NOMO-1 treated with DMSO at 0.1 percent for 48 hours (cell line): ENCODE results near the gene SCUBE2.

Source experiments
- DNase-seq: peaks from one replicate; lab custom pipeline; 2025; ENCODE audit not compliant: unreplicated experiment; lab: John Stamatoyannopoulos, UW

SCUBE2 gene

DNA sequence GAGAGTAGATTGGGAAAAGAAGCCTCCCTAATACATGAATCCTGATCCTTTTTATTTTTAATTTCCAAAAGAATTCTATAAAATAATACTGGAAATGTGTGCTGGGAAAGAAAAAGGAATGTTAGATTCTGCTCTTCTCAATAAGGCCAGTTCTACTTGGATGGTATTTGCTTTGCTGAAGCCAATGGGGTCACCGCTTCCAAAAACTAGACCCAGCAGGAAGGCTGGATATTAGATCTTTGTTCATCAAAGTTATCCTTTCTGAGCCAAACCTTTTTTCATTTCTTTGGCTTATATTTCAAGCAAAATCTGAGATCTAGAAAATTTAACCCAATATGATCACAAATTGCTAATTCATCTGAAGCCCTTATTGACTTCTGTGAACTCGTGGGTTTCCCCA, 41.4 kb downstream of the SCUBE2 start:
- no peak for DNase-seq

DNA sequence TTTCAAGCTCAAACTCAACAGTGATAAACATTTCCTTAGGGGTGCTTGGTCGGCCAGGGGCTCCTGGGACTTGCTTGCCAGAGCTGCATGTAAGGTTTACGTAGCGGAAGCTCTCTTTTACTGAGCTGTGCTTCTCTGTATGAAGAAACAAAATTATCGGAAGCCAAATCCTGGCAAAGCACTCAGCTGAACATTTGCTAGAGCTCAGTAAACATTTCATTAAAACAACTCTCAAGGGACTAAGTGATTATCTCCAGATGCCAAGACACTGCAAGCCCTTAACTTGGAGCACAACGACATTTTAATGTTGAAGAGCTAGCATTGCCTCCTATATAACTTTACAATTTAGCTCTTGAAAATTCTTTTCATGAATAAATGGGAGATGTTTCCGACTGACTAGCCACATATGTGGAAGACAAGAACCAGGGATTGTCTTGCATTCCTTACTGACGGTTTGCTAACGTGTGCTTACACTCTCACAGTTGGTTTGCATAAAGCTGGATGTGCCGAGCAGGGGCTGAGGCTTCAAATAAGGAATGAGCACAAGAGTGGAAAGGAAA, 43.4 kb downstream of the SCUBE2 start:
- DNase-seq, result no peak

DNA sequence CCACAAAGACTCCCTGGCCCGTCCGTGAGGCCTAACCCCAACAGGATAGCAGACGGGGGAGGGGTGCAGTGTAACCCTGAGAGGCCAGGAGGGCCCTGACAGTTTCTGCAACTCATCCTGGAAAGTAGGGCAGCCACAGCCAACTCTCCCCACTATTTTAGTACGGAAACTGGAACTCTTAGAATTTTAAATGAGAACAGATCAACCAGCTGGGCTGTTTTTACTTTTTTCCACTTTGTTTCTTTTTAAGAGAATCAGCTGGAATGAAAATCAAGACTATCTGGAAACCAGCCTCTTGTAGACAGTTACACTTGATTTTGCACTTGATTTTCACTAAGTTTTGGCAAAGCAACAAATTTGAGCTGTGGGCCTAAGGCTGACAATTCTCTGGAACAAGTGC, 44.9 kb downstream of the SCUBE2 start:
- DNase-seq, result no peak

GRCh38 chr11:9042488-9042887, 48.9 kb downstream of the SCUBE2 start:
- DNase-seq, result no peak

DNA sequence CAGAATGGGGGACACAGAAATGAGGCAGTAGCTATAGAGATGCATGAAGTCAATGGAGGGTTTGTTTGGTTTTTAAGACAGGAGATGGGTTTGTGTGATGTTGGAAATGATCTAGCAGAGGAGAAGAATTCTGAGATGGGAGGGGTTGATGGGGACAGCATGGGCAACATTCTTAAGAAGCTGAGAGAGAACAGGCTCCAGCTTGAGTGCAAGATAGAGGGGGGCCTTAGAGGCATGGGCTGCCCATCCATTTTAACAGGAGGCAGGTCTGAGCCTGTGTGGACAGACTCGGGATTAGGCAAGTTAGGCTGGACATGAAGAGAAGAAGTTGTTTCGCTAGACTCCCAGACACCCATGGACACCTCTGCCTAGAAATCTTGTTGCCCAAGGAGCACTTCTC, 49.7 kb downstream of the SCUBE2 start:
- no peak for DNase-seq

GRCh38 chr11:9040410-9040809, 51.0 kb downstream of the SCUBE2 start:
- no peak for DNase-seq

DNA sequence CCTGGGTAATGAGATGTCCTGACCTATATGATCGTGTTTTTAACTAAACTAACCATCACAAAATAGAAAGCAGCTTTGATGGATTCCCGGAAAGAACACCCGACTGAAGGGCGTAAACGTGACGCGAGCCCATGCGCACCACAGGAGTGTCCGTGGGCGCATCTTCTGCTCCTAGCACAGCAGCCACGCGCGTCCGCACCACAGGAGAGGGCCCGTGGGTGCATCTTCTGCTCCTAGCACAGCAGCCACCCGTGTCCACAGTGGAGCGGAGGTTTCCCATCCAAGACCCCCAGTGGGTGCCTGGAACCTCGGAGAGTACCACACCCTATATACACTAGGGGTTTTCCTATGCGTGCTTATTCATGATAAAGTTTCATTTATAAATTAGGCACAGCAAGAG, 51.5 kb downstream of the SCUBE2 start:
- no peak for DNase-seq

DNA sequence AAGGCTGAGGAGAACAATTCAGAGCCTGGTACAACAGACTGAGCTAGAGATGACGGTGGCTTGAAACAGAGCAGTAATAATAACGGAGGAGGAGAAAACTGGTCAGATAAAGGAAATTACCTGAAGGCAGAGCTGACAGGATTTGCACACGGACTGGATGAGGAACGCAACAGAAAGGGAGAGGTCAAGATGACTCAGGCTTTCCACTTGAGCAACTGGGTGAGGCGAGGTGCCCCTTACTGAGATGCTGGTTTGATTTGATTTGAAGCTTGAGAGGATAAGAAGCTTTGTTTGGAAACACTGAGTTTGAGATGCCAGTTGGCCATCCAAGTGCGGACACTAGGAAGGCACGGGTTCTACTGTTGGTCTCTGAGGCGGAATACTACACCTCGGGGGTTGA, 52.2 kb downstream of the SCUBE2 start:
- peak; percentile 51 for DNase-seq

- peak; percentile 70 for DNase-seq
These were observed 52.9 kb downstream of the SCUBE2 start for GRCh38 chr11:9038541-9038940.

DNA sequence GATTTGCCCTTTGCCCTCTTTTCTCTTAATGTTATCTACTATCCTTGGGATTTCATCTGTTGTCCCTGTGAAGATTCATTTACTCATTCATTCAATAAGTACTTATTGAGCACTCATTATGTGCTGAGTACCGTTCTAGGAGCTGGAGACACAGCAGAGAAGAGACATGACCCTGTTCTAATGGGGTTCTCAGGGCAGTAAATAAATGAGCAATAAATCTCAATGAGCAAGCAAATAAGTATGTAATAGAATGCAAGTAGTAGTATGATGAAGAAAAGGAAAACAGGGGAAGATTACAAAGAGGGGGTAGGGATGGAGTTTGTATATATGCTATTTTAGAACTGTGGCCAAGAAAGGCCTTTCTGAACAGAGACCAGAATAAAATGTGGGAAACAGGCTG, 53.4 kb downstream of the SCUBE2 start:
- DNase-seq, result no peak

GRCh38 chr11:9037046-9037780, 54.2 kb downstream of the SCUBE2 start:
- DNase-seq, result no peak

DNA sequence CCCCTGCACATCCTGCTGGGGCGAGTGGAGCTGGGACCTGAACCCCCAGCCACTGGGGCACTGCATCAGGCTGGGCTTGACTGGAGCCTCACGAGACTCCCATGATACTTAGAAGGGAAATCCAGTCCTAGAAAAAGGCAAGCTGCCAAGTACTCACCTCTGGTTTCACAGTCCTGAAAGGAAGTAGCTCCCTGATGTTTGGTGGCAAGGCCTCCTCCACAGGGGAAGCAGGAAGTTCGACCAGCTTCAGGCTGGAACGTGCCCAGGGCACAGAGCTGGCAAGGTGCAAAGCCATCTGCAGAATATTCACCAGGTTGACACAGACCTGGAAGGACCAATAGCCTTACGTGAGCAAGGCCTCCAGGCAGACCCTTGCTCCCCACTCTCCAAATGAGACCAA, 60.8 kb downstream of the SCUBE2 start:
- no peak for DNase-seq

- no peak for DNase-seq
These were observed 62.0 kb downstream of the SCUBE2 start for GRCh38 chr11:9029422-9029821.

DNA sequence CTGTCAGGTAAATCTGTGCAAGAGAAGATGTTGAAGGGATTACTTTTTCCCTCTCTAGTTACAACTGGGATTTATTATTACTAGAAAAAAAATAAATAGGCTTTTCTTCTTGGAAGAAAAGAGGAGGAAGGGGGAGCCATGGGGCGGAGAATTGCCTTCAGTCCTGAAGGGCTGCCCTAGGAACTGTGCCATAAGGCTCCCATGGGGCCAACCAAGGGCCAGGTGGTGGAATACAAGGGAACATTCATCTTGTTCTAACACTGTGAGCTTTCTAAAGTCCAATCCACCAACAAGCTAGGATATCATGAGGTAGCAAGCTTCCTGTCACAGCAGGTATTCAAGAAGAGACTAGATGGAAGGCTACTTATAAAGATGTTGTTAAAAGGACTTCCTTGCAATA, 62.8 kb downstream of the SCUBE2 start:
- DNase-seq, result no peak

DNA sequence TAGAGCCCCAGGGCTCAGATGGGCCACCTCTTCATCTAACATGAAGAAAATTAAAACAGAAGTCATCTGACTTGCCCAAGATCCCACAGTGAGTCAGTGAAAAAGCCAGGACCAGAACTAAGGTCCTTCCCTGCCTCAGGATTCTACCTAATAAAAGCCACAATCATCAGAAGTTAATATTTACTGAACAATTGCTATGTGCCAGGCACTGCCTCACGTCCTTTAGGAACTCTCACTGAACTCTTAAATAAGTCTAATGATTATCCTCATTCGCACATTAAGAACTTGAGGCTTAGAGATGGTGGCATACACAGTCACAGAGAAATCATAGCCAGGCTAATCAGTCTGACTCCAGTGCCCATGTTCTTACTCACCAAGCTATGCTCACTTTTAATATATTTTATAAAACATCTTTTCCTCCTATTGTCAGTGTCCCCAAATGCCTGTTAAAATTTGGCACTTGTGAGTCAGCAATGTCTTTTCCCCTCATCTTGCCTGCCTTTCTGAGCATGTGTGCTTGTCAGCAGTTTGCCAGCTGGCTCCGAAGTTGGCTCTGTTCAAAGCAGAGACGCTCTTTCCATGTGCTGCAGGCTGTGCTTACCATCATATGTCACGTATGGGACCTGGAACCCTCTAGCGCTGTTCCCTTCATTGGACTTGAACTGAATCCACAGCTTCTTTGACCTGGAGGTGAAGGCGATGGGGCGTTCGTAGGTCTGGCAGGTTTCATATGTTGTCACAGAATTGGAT, 66.1 kb downstream of the SCUBE2 start:
- DNase-seq, result no peak

DNA sequence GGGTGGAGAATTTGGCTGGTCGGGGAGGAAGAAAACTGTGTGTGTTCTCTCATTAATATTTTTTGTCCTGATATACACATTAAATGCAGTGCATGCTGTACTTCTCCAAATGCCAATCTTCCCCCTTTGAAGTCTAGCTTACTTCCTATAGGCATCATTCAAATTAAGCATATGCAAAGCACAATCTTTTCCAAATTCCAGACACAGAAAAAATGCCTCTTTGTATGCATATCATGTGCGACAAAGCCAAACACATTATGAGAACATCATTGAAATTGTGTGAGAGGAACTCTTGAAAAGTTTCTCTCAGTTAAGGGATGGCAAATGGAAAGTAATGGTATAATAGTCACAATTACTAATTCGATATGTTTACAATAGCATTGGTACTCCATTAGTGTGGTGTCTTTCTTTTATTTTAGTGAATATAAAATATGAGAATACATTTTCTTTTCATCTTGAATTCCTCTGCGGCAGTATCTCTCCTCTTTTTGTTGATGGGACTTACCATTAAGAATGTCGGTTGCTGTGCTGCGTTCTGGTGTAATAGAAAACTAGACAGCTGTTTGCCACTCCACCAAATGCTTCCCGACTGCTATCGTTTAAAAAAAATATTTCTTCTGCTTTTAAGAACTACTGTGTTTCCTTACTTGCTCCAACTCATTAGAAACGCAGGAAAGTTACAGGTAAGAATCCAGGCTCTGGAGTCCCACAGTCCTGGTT, 68.3 kb downstream of the SCUBE2 start:
- no peak for DNase-seq

- DNase-seq, result no peak
These were observed 70.5 kb downstream of the SCUBE2 start for GRCh38 chr11:9020916-9021315.

GRCh38 chr11:9019861-9020260, 71.5 kb downstream of the SCUBE2 start:
- no peak for DNase-seq

DNA sequence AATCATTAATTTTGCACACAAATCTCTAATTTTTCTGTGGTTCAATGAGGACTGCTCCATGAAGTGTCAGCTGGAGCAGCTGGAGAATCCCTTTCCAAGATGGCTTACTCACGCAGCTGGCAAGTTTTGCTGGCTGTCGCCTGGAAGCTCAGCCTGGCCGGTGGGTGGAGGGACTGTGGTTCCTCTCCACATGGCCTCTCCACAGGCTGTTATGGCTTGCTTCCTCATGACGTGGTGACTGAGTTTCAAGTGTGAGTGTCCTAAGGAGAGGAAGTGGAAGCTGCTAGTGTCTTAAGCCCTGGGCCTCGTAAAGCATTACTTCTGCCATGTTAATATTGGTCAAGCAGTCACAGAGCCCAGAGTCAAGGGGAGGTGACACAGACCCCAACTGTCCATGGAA, 73.6 kb downstream of the SCUBE2 start:
- DNase-seq, result peak; percentile 92

GRCh38 chr11:9016916-9017642, 74.3 kb downstream of the SCUBE2 start:
- DNase-seq, result no peak

GRCh38 chr11:9015677-9016076, 75.7 kb downstream of the SCUBE2 start:
- DNase-seq, result peak; percentile 67
